Kidney tubule cell (primary cell): Measurements from ENCODE around the gene LDLRAD4.

Experiments
- DNase-seq: peaks from one replicate; pipeline ENCODE4 v3.0.0-alpha.2; 2018; ENCODE audit warnings: low spot score

Gene LDLRAD4

GRCh38 chr18:13406736-13407135, 188.2 kb downstream of the LDLRAD4 start:
- DNase-seq, result no peak

- no peak for DNase-seq
Observed at GRCh38 chr18:13407484-13407883, 188.9 kb downstream of the LDLRAD4 start.

GRCh38 chr18:13409026-13409425, 190.5 kb downstream of the LDLRAD4 start:
- no peak for DNase-seq

GRCh38 chr18:13409997-13410396, 191.4 kb downstream of the LDLRAD4 start:
- no peak for DNase-seq

GRCh38 chr18:13410471-13410870, 191.9 kb downstream of the LDLRAD4 start:
- no peak for DNase-seq

- no peak for DNase-seq
Observed at GRCh38 chr18:13412017-13412416, 193.5 kb downstream of the LDLRAD4 start.

GRCh38 chr18:13412901-13413300, 194.3 kb downstream of the LDLRAD4 start:
- no peak for DNase-seq

- no peak for DNase-seq
Observed at GRCh38 chr18:13414102-13414501, 195.5 kb downstream of the LDLRAD4 start.

GRCh38 chr18:13414521-13414920, 196.0 kb downstream of the LDLRAD4 start:
- no peak for DNase-seq

GRCh38 chr18:13415736-13416135, 197.2 kb downstream of the LDLRAD4 start:
- DNase-seq, result no peak

GRCh38 chr18:13416208-13416607, 197.6 kb downstream of the LDLRAD4 start:
- no peak for DNase-seq

- no peak for DNase-seq
Observed at GRCh38 chr18:13416848-13417247, 198.3 kb downstream of the LDLRAD4 start.

GRCh38 chr18:13418013-13418710, 199.6 kb downstream of the LDLRAD4 start:
- no peak for DNase-seq

- no peak for DNase-seq
Observed at GRCh38 chr18:13420969-13421686, 202.6 kb downstream of the LDLRAD4 start.

GRCh38 chr18:13422541-13423147, 204.1 kb downstream of the LDLRAD4 start:
- DNase-seq, result no peak

- DNase-seq, result no peak
Observed at GRCh38 chr18:13423352-13423751, 204.8 kb downstream of the LDLRAD4 start.

GRCh38 chr18:13424363-13424762, 205.8 kb downstream of the LDLRAD4 start:
- no peak for DNase-seq

- DNase-seq, result peak; percentile 22
Observed at GRCh38 chr18:13425357-13426091, 207.0 kb downstream of the LDLRAD4 start.

GRCh38 chr18:13427354-13427753, 208.8 kb downstream of the LDLRAD4 start:
- DNase-seq, result no peak

- no peak for DNase-seq
Observed at GRCh38 chr18:13428319-13428718, 209.8 kb downstream of the LDLRAD4 start.

GRCh38 chr18:13429016-13429415, 210.5 kb downstream of the LDLRAD4 start:
- DNase-seq, result no peak

GRCh38 chr18:13429884-13430510, 211.4 kb downstream of the LDLRAD4 start:
- DNase-seq, result no peak
